ENCODE measurements around the gene DNAJC5. TPM values are rescaled to one million over a fixed set of nuclear protein-coding genes. Genes with fewer than 3 reads are reported as not detected.
A peak's percentile ranks its signal among the peaks of the same experiment; 100 is the strongest.
"Not testable (repeated sequence)": the region's sequence is repeated elsewhere in the genome, so short reads cannot be mapped to it uniquely, and the experiment has no call there.

The DNAJC5 gene
- total RNA-seq, 1 donor from 2014 or later: 54.5 TPM

DNA sequence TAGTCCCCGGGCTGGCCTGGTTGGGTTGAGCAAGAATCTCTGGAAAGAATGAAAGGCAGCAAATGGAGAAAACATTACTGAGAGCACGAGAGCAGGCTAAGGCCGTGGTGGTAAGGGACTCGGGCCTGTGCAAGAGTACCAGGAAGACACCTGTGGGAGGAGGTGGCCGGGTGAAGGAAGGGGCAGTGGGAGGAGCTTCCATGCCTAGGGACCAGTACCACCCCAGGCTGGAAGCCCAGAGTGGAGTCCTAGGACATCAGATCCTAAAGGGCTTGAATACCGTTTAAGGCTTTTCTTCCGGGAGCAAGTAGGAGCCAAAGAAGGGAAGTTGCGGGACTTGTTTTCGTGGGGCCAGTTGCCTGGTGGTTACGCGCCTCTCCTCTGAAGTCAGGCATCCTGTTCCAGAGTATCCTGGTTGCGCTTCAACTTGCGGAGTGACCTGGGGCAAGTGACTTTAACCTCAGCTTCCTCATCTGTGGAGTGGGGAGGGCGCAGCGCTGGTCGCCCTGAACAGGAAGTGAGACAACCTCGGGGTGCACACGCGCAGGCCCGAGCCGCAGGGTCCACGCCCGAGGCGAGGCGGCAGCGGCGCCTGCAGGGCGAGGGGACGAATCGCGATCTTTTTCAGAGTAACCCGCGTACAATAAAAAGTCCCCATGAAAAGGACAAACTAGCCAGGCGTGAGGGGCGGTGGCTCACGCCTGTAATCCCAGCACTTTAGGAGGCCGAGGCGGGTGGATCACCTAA is 31.0 kb upstream of the DNAJC5 start:
- H3K4me1 ChIP-seq: peaks cover 38% of the 10 kb centered on the region
- no peaks in the 10 kb centered on the region for H3K27me3 ChIP-seq (ENCODE audit: low read depth)
- H3K4me3 ChIP-seq: peak overlapping the region; percentile 65
- TF ChIP-seq, protein P1, sequence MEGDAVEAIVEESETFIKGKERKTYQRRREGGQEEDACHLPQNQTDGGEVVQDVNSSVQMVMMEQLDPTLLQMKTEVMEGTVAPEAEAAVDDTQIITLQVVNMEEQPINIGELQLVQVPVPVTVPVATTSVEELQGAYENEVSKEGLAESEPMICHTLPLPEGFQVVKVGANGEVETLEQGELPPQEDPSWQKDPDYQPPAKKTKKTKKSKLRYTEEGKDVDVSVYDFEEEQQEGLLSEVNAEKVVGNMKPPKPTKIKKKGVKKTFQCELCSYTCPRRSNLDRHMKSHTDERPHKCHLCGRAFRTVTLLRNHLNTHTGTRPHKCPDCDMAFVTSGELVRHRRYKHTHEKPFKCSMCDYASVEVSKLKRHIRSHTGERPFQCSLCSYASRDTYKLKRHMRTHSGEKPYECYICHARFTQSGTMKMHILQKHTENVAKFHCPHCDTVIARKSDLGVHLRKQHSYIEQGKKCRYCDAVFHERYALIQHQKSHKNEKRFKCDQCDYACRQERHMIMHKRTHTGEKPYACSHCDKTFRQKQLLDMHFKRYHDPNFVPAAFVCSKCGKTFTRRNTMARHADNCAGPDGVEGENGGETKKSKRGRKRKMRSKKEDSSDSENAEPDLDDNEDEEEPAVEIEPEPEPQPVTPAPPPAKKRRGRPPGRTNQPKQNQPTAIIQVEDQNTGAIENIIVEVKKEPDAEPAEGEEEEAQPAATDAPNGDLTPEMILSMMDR (IDR thresholded peaks at IDR 0.05): peak; percentile 64
- intact Hi-C loops (cut with DNase I): no loop called here
- peak; percentile 89 to 91 for ATAC-seq
- H3K9me3 ChIP-seq: no peaks in the 10 kb centered on the region
- H3K36me3 ChIP-seq: peaks cover 26% of the 10 kb centered on the region
- H3K27ac ChIP-seq: peak overlapping the region; percentile 96
- peak; percentile 95 for DNase-seq

DNA sequence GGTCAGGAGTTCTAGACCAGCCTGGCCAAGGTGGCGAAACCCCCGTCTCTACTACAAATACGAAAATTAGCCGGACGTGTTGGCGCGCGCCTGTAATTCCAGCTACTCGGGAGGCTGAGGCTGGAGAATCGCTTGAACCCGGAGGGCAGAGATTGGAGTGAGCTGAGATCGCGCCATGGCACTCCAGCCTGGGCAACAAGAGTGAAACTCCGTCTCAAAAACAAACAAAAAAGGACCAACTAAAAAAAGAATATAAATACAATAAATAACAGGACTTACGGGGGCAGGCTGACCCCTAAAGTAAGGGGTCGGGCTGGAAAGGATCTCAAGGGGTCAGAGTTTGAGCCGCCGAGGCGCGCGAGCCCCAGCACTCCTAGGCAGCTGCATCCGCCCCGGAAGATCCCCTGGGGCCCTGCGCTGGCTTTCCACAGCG is 30.4 kb upstream of the DNAJC5 start:
- ATAC-seq (no peak), DNase-seq (no peak)
- peaks cover 32% of the 10 kb centered on the region for H3K4me1 ChIP-seq
- H3K4me3 ChIP-seq: peak overlapping the region; percentile 65
- intact Hi-C loops (cut with DNase I): no loop called here
- no peaks in the 10 kb centered on the region for H3K27me3 ChIP-seq (ENCODE audit: low read depth)
- H3K36me3 ChIP-seq: peaks cover 32% of the 10 kb centered on the region
- TF ChIP-seq, protein P1 (IDR thresholded peaks at IDR 0.05): no peak
- H3K9me3 ChIP-seq: no peaks in the 10 kb centered on the region
- peak overlapping the region; percentile 96 for H3K27ac ChIP-seq

DNA sequence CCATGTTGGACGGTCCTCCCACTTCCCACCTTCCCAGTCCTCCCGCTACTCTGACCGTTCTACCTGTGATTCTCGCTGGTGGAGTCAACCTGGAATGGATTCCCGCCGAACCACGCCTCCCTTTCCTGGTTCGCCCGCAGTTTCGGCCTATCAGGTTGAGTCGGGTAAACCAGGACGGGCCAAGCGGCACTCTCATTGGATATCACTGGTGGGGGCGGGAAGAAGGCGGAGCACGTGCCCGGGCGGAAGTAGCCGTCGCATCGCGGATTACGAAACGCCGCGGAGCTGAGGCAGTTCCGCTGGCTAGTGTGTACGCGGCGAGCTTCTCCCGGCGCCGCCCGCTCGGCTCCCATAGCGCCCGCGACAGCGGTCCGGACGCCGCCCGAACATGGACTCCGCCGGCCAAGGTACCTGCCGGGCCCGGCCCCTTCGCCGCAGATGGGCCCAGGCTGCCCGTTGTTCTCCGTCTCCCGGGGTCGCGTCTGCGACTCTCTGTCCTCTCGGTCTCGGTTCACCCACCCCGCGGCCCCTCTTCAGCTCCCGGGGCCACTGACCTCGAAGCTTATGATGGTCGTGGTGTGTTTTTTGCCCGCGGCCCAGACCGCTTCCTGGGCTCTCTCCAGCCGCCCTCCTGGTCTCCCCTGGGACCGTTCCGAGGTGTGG is 29.8 kb upstream of the DNAJC5 start, which contains the start of gene TPD52L2:
TPD52L2 (plus strand) TSS at position 293 of the 663 bp plus-strand sequence; CDS start at position 389, 96 bp downstream.
- ATAC-seq (peak; percentile 96), DNase-seq (peak; percentile 99)
- Histone ChIP-seq H3K36me3 (peaks cover 38% of the 10 kb centered on the region), H3K4me1 (peaks cover 29% of the 10 kb centered on the region), H3K27me3 (ENCODE audit: low read depth) (no peaks in the 10 kb centered on the region), H3K27ac (peak within 1 kb of the TSS; percentile 96), H3K9me3 (no peaks in the 10 kb centered on the region), H3K4me3 (peak within 1 kb of the TSS; percentile 65)
- intact Hi-C loops (cut with DNase I): no loop called here
- TF ChIP-seq, protein P1 (IDR thresholded peaks at IDR 0.05): no peak

DNA sequence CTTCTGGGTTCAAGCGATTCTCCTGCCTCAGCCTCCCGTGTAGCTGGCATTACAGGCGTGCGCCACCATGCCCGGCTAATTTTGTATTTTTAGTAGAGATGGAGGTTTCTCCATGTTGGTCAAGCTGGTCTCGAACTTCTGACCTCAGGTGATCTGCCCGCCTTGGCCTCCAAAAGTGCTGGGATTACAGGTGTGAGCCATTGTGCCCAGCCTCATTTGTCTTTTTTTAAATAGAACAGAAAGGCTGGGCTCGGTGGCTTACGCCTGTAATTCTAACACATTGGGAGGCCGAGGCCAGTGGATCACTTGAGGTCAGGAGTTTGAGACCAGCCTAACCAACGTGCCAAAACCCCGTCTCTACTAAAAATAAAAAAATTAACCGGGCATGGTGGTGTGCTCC is 27.9 kb upstream of the DNAJC5 start:
- peaks cover 48% of the 10 kb centered on the region for H3K36me3 ChIP-seq

DNA sequence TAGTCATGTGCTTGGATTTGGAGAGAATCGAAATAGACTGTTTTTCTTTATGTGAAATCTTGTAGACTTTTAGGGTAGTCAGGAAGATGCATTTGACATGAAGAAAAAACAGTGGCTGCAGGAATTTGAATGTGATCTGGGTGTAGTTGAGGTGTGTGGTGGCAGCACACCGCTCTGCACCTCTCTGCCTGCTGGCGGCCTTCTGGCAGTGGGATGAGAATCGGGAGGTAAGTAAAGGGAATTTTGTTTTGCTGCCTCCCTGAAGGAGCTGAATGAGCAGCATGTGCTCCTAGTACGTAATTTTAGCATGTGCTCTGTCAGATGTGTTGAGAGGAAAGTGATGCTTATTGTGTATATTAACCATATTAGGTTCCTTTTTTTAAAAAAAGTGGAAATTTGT is 26.7 kb upstream of the DNAJC5 start:
- H3K36me3 ChIP-seq: peaks cover 54% of the 10 kb centered on the region
- no peak overlapping the region for H3K4me3 ChIP-seq
- ATAC-seq (no peak), DNase-seq (no peak)
- no peaks in the 10 kb centered on the region for H3K27me3 ChIP-seq (ENCODE audit: low read depth)
- intact Hi-C loops (cut with DNase I): no loop called here
- H3K9me3 ChIP-seq: no peaks in the 10 kb centered on the region
- TF ChIP-seq, protein P1 (IDR thresholded peaks at IDR 0.05): no peak
- H3K27ac ChIP-seq: no peak overlapping the region
- H3K4me1 ChIP-seq: peaks cover 35% of the 10 kb centered on the region

More for the DNA sequence above, 27.9 kb upstream of the DNAJC5 start:
- H3K27ac ChIP-seq; H3K27me3 ChIP-seq (ENCODE audit: low read depth); intact Hi-C loops (cut with DNase I); H3K4me3 ChIP-seq; H3K9me3 ChIP-seq; ATAC-seq; DNase-seq: not testable (repeated sequence)
- H3K4me1 ChIP-seq: peaks cover 29% of the 10 kb centered on the region

Measured in lower lobe of right lung (tissue), 2 donors.